HG02981 (cell line): ENCODE data around the gene IMPG1.
"Not testable (repeated sequence)": the region's sequence is repeated elsewhere in the genome, so short reads cannot be mapped to it uniquely, and the experiment has no call there.

Source experiments
- ATAC-seq: cut with Tn5 transposase; IDR thresholded peaks from one replicate; pipeline ENCODE4 v1.9.1; 2021; ENCODE audit warnings: mild to moderate bottlenecking, moderate library complexity; ENCODE audit not compliant: unreplicated experiment

Gene IMPG1

GRCh38 chr6:75947935-75948334, 124.5 kb downstream of the IMPG1 start:
- ATAC-seq = no peak

DNA sequence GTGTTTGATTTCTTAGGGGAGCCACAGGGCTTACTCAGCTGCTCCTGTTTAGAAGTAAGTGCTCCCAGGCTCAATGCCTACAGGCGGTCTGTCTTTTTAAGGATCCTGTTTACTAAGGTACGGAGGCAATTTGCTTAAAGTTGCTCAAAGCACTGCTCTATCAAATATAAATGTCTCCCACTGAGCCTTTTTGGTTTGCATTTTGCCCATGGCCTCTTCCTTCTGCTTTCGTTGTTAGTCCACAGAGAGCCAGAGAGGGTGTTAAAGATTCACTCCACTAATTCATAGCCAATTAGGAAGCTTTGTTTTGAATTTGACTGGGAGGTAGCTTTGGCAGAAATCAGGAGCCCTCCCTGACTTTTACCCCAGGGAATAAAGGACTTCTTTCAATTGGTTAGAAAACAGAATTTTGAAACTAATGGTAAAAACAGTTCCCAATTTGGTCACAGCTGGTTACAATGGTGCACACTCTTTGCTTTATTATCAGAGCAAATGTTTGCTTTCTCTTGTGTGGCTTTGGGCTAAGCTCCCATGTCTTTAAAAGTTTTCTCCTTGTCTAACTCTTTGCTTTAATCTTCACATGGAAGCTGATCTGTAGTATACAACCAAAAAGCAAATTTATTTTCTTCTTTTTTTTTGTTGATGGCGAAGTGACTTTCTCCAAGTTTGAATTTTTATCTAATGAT, 126.2 kb downstream of the IMPG1 start:
- no peak for ATAC-seq

- no peak for ATAC-seq
Observed at GRCh38 chr6:75943381-75943780, 129.1 kb downstream of the IMPG1 start.

GRCh38 chr6:75941509-75941908, 131.0 kb downstream of the IMPG1 start:
- ATAC-seq = no peak

DNA sequence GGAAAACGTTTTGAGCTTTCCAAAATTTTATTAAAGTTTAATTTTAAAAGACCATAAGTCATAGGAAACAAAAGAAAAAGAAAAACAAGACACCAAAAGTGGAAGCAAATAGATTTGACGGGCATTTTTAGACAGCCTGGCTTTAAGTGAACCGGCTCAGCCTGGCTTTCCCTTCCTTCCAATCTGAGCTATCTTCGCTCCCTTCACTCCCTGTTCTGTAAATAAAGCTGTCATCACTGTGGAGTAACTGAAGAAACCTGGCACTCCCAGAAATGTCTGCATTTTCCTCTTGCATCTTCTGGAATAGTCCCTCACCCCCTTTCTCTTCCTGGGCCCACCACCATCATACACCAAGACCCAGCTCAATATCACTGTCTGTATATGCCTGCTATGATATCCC, 131.9 kb downstream of the IMPG1 start:
- no peak for ATAC-seq

DNA sequence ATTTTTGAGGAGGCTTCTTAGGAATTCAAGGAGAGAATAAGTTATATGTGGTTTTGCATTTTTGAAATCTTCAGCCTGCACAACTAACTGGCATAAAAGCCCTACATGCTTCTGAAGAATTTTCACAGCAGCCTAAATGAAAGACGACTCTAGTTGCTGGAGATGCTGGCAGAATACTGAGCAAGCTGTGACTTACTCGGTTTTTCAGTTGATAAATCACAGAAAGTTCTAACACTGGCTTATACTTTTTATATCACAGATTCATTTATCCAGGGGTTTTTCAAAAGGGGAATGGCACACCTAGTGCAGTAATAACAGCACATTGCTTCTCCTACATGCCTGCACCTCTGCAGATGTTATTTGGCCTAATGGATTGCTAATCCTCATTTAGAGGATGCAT, 134.6 kb downstream of the IMPG1 start:
- ATAC-seq = no peak

DNA sequence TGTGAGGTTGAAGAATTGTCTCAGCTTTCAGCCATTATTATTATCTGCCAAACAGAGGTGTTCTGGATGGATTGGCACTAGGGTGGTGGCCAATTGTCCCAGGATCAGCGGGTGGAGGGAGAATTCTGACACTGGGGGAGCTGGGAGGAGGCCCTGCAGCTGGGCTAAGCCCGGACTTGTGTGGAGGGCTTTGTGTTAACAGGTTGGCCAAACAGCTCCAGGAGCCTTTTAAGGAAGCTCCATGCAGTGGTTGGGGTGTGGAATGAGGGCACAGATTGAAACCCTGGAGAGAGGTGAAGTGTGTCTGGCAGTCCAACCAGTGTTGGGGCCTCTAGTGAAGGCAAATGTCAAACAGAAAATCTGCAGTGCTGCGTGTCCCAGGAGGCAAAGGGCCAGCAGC, 135.8 kb downstream of the IMPG1 start:
- no peak for ATAC-seq

- ATAC-seq = peak; percentile 5
Observed at GRCh38 chr6:75935473-75935793, 137.0 kb downstream of the IMPG1 start.

DNA sequence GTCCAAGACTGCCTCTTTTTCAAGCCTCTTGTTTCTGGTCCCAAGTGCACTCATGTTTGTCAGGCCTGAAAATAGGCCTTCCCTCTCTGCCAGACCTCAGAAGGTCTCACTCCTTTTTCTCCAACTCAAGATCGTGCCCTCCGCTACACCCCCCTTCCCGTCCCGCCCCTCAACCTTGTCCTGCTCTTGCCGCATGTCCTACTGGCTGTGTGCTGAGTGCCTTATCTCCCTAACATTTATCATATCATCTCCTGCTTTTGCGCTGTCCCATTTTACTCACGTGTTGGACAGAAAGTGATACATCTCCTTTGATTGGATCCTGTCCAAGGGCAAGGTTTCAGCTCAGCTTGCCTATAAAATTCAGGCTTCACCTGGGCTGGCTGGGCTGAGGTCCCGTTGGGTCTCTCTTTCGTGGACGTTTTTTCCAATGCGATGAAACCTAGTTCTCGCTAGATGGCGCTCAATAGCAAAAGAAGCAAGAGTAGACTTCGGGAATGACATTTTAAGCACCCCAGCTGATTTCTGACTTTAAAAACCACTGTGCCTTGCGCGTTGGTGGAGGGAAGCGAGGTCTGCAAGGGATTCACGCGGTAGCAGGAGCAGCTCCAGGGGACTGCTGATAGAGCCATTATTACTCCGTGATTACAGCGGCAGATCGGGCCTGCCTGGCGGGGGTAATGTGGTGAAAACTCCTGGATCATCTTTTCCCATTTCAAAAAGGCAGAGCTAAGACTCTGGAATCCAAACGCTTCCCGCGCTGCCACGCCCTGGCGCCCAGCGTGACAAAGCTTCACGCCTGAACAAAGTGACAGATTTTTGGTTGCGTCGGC, 137.6 kb downstream of the IMPG1 start:
- ATAC-seq = peak; percentile 56

GRCh38 chr6:75933387-75933975, 139.0 kb downstream of the IMPG1 start:
- ATAC-seq = no peak

- ATAC-seq = no peak
Observed at GRCh38 chr6:75932067-75932466, 140.4 kb downstream of the IMPG1 start.

GRCh38 chr6:75931011-75931680, 141.3 kb downstream of the IMPG1 start:
- ATAC-seq = no peak

- ATAC-seq = no peak
Observed at GRCh38 chr6:75926293-75927168, 145.9 kb downstream of the IMPG1 start.

DNA sequence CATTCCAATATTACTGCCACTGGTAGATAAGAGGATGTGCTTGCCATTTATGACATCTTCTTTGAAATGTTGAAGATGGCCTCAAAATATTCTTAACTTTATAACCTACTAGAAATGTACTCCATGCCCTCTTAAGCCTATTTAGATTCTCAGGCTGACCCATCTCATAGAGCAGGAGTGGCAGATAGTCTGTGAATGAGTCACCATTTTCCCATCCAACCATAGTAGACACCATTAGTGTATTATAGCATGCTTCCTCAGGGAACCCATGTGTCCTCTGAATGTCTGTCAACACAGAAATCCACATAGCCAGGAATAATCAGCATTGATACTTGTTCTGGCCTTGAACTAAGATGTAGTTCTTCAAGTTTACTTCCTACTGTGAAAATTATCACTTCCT, 150.2 kb downstream of the IMPG1 start:
- no peak for ATAC-seq

- no peak for ATAC-seq
Observed at GRCh38 chr6:75913040-75913439, 159.4 kb downstream of the IMPG1 start.

GRCh38 chr6:75907444-75907843, 165.0 kb downstream of the IMPG1 start:
- ATAC-seq = no peak

DNA sequence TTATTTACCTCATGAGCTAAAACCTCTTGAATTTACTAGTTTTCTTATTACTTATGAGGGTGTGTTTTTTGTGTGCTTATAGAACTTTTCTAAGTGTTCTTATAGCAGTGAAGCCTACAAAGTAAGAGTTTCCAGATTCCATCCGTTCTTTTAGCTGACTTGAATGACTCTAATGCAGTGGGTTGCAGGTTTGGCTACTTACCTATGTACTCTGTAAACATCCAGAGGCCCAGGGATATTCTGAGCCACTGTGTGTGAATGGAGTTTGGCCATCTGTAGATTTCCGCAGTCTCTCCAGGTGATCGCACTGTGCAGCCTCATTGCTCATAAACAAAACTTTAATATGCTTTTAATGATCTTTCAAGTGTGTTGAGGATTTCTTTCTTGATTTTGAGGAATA, 165.6 kb downstream of the IMPG1 start:
- no peak for ATAC-seq

- ATAC-seq = not testable (repeated sequence)
Observed at GRCh38 chr6:75905129-75905528, 167.3 kb downstream of the IMPG1 start.

- not testable (repeated sequence) for ATAC-seq
Observed at GRCh38 chr6:75900216-75900615, 172.2 kb downstream of the IMPG1 start.

DNA sequence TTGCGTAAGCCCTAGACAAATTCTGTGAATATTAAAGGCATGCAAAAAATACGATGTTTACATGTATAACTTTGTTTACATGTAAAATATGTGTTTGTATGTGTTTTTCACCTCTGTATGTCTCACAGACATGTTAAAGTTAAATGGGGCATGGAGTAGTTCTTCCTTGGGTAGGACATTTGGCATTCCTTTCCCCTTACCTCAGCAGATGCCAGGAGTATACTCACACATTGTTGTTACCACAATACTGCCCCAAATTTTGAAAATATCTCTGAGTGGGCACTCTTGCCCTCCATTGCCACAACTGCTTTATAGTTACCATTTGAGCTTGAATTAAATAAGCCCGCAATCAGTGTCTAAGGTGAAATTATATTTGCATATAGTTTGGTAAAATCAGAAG, 175.9 kb downstream of the IMPG1 start:
- no peak for ATAC-seq

- ATAC-seq = peak; percentile 7
Observed at GRCh38 chr6:75893776-75894152, 178.7 kb downstream of the IMPG1 start.
